Stimulated activated CD4-positive, alpha-beta T cell treated with anti-CD3 and anti-CD28 coated beads, Interleukin-12 subunit alpha, Interleukin-12 subunit beta, amount 100 ng/mL, for 4 hours (primary cell): ENCODE data around the gene CNTN5.

Experiments used
- DNase-seq: peaks from one replicate; pipeline ENCODE4 v3.0.0-alpha.2; 2020

Gene CNTN5

GRCh38 chr11:99645934-99646333 lies 625.2 kb downstream of the CNTN5 start:
- no peak for DNase-seq

DNA sequence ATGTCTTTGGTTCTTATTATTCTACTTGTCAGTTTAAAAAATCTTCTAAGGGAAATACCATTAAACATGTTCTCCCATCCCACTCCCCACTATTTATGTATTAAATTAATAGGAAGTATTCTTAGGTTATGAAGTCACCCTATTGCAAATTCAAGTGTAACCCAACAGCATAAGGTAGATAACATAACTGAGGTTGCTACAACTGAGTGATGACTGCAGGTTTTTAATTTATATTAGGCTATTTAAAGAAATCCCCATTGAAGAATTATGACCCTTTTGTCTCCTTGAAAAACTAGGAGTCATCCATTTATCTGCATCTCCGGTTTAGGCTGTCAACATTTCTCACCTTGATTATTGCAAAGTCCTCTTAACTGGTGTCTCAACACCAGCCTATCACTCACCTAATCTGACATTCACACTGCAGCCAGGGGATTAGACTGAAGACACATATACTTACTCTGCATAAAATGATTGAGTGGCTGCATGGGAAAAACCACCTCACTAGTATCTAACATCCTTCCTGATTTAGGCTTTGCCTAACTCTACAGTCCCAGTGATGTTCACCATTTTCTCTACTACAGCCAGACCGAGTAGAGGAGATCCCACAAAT lies 649.4 kb downstream of the CNTN5 start:
- DNase-seq: no peak

- no peak for DNase-seq
Observed at GRCh38 chr11:99671808-99672409, 651.2 kb downstream of the CNTN5 start.

DNA sequence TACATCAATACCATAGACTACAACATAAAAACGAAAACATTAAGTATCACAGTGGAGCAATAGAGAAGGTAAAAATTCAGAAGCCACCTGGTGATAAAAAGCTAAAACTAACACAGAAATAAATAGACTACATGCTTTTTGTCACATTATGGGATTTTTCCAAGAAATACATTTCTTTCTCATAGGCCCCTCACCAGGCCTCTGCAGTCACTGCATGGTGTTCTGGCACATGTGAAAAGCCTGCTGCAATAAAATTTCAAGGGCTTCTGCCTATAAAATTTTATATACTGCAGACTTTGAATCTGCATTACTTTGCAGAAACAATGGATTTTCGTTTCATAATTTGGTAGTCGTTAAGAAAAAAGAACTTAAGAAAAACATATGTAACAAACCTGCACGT lies 655.5 kb downstream of the CNTN5 start:
- DNase-seq: no peak

DNA sequence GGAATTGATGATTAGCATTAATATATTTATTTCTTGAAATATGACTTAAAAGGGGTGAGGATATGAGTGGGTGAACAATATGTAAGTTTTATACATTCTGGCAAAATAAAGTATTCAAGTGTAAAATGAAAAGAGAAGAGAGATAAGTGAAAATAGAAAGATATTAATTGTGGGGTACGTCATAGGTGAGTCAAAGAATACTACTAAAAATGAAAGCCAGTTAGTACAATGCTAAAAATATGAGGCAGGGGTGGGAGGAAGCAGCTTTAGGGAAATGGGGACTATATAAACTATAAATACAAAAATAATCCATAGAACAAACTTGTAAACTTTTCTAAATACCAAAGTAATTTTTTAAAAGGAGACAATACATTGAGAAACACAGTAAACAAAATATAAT lies 661.4 kb downstream of the CNTN5 start:
- DNase-seq: no peak

DNA sequence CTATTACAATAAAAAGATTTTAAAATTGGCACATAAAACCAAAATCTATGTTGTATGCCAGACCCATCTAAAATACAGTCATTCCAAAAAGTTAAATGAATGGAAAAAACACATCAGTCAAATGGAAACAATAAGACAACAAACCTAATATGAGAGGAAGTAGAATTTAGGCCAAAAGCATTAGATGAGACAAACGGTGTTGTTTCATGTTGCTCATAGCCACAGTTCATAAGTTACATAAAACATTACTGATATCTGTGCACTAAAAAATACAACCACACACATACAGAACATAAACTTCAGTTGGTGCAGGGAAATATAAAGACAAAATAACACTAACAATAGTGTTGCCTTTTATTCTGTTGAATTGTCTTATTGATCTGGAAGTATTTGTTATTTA lies 661.9 kb downstream of the CNTN5 start:
- DNase-seq: no peak

GRCh38 chr11:99683933-99684332 lies 663.2 kb downstream of the CNTN5 start:
- no peak for DNase-seq

DNA sequence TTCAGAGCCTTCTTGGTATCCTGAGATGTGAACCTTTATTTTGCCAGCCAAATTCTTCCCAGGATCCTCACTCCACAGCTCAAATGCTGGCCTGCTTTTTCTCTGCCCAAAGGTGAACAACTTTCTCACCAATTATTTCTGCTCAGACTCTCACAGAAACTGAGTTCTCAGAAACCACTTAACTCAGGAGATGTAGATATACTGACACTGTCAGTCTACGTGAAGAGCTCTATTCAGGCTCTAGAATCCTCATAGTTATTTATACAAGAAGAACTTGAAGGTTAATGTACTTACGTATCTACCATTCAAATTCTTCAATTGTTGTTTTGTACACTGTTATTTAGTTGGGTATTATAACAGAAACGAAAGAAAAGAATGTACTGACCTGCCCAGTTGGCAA lies 666.1 kb downstream of the CNTN5 start:
- DNase-seq: no peak

GRCh38 chr11:99687320-99687719 lies 666.6 kb downstream of the CNTN5 start:
- no peak for DNase-seq

DNA sequence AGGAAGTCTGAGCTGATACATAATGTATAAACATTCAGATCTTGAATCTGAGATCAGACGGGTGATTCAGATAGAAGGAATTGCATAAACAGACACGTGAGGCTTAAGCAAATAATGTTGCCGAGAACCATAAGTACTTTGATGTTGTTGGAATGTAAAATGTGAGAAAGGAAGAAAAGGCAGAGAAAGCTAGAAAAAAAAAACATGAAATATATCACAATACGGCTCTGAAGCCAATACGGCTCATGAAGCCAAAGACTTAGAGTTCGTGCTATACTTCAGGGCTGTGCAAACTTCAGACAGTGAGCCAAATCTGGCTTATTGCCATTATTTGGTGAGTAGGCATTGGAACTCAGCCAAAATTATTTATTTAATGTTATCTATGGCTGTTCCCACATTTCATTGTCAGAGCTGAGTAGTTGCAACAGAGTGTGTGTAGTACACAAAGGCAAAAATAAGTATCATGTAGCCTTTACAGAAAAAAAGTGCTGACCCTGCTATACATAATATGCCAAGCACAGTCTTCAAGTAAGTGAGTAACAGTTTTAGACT lies 673.3 kb downstream of the CNTN5 start:
- DNase-seq: no peak

- no peak for DNase-seq
Observed at GRCh38 chr11:99695106-99695505, 674.4 kb downstream of the CNTN5 start.

GRCh38 chr11:99706848-99707247 lies 686.1 kb downstream of the CNTN5 start:
- DNase-seq: no peak

GRCh38 chr11:99708928-99709672 lies 688.4 kb downstream of the CNTN5 start:
- no peak for DNase-seq

DNA sequence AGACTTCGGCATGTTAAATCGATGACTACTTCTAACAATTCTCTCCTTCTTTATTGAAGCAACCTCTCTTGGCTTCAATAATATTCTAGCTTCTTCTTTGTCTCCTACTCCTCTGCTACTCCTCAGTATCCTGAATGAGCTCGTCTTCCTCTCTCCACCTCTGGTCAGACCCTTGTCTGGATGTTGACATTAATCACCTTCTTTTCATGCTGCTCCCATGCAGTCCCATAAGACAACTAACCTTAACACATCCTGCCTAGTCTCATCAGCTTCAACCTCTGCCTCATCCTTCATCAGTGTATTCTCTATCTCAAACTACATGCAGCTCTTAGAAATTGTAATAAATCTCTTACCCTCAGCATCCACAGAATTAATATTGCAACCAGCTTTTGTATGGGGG lies 695.6 kb downstream of the CNTN5 start:
- DNase-seq: no peak

GRCh38 chr11:99718291-99718690 lies 697.5 kb downstream of the CNTN5 start:
- no peak for DNase-seq

GRCh38 chr11:99739464-99740089 lies 718.8 kb downstream of the CNTN5 start:
- DNase-seq: no peak

DNA sequence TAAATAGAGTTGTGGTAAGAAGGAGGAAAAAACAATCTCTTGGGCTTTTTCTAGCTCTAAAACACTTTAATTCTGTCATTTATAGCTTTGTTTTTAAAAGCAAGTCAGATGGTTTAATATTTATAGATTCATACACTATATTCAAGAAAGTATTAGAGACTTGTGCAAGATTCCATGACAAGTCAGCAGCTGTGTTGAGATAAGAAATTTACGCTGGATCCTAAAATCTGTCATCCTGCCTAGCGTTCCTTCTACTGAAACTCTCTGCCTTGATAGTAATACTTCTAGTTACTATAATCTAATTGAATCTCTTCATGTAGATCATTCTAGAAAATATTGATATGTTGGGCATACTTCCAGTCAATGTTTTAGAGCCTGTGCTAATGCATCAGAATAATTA lies 721.8 kb downstream of the CNTN5 start:
- DNase-seq: no peak

- no peak for DNase-seq
Observed at GRCh38 chr11:99759787-99760186, 739.0 kb downstream of the CNTN5 start.

- no peak for DNase-seq
Observed at GRCh38 chr11:99766811-99767210, 746.1 kb downstream of the CNTN5 start.

GRCh38 chr11:99773646-99774045 lies 752.9 kb downstream of the CNTN5 start:
- DNase-seq: no peak

DNA sequence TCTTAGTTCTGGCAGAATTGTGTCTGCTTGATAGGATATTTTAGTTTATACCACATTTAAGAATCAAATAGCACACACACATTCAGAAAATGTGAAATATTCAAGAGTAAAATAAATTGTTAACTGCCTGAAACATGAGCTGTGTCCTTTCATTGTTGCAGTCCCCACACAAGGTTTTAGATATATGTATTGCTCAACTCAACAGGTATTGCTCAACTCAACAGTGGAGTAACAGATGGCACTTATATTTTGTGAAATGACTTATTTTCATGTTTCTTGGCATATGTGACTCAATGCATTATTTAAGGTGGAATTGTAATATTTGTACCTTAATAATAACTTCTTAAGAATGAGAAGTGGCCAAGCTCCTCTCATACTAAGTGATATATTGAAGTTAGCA lies 760.3 kb downstream of the CNTN5 start:
- DNase-seq: no peak

- no peak for DNase-seq
Observed at GRCh38 chr11:99791354-99791753, 770.6 kb downstream of the CNTN5 start.

GRCh38 chr11:99795999-99796398 lies 775.2 kb downstream of the CNTN5 start:
- DNase-seq: no peak

DNA sequence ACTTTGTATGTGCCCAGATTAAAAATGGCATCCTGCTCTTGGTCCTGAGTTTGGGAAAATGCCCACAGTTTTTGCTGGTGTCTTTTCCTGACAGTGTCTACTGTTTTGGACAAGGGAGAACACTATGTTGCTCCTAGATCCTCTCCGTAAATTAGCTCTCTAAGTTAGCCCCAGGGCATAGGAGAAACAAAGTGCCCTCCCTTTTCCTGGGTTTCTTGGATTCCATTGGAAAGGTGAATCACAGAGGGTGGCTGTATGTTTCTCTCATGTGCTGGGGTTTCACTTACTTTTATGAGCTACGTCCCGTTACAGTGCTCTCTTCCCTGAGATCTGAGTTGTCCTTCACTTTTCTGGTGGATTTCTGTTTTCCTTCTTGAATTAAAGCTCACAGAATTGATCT lies 782.8 kb downstream of the CNTN5 start:
- DNase-seq: no peak
